H1 (cell line): Measurements from ENCODE around the gene PTPN9.

Experiments
- BCL11A ChIP-seq, 2 experiments: IDR thresholded peaks; one replicate each; pipeline ENCODE4 v1.6.1; 2011; ENCODE audit warnings: low read depth in 2 of 2, low read length in 2 of 2, mild to moderate bottlenecking in 2 of 2
- CTBP2 ChIP-seq: IDR thresholded peaks from 2 replicates; pipeline ENCODE4 v1.7.0; 2011; ENCODE audit warnings: borderline replicate concordance, mild to moderate bottlenecking, moderate library complexity, mixed read lengths, low read length; ENCODE audit not compliant: insufficient read depth, insufficient read length
- CTCF ChIP-seq, 3 experiments: IDR thresholded peaks; 1 replicate in 2 of 3; 2 replicates in 1 of 3; pipeline versions ENCODE4 v1.5.1 to v1.6.1; 2011; ENCODE audit warnings: low read length in 3 of 3, mild to moderate bottlenecking in 3 of 3, inconsistent platforms in 2 of 3, low read depth in 1 of 3, moderate library complexity in 1 of 3; ENCODE audit not compliant: insufficient read depth in 1 of 3; ENCODE audit errors: control extremely low read depth in 1 of 3
- EZH2 ChIP-seq: fragments of 200-600 bp; sonication (generic); IDR thresholded peaks from 2 replicates; pipeline ENCODE4 v1.7.1; 2012; ENCODE audit warnings: low read depth, mild to moderate bottlenecking, moderate library complexity, low read length, inconsistent platforms; ENCODE audit not compliant: severe bottlenecking
- JUND ChIP-seq: IDR thresholded peaks from 2 replicates; pipeline ENCODE4 v1.6.1; 2011; ENCODE audit warnings: mild to moderate bottlenecking, improper control_type of control experiment, low read length
- KDM1A ChIP-seq: fragments of 200-600, 300-600 bp; sonication (generic); IDR thresholded peaks from 2 replicates; pipeline ENCODE4 v1.7.1; 2016; ENCODE audit warnings: mild to moderate bottlenecking, low read length, borderline replicate concordance
- MAX ChIP-seq: IDR thresholded peaks from 2 replicates; pipeline ENCODE4 v1.6.1; 2012; ENCODE audit warnings: inconsistent platforms

- TF ChIP-seq CTCF (IDR thresholded peaks at IDR 0.05; ENCODE audit: control extremely low read depth in 1 of 3, insufficient read depth in 1 of 3, low read depth in 1 of 3, low read length in 3 of 3) = no peak
- no peak for TF ChIP-seq KDM1A
- TF ChIP-seq CTBP2 = no peak
- no peak for TF ChIP-seq EZH2
- TF ChIP-seq JUND = no peak
- no peak for TF ChIP-seq MAX
- TF ChIP-seq BCL11A (IDR thresholded peaks at IDR 0.05; ENCODE audit: low read depth in 2 of 2, low read length in 2 of 2) = no peak
Measured at GRCh38 chr15:75502360-75502759, 76.8 kb downstream of the PTPN9 start.
